ENCODE results near the gene ETF1.

The ETF1 gene

DNA sequence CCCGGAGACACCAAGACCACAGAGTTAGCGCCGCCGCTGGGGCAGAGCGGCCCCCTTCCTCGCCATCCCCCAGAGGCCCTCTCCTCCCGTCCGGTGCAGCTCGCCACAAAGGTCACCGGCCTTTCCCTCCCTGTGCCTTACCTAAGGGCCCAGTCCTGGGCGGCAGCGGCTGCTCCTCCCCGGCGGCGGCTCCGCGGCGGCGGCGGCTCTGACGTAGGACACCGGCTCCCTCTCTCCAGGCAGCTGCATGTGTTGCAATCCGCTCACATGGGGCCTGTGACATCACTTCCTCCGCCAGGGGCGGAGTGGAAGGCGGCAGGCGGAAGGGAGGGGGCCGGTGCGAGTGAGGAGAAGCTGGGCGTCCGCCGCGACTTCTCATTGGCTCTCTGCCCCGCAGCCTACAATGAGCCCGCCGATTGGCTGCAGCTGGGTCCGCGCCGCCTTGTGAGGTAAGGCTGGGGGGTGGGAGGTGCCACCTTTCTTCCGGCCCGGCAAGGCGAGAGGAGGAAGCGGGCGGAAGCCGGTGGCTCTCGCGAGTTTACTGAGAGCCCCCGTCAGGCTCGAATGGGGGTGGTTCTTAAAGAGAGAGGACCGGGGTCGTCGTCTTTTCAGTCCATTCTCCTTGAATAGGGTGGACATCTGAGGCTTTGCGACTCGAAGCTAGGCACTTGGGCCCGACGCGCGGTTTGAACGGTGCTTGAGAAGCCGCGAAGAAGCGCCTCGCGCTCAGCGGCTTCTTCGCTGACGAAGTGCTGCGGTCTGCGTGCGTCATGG lies at the start of gene ETF1:
ETF1 (minus strand) TSS at position 281 of the 774 bp plus-strand sequence. CDS start 318 bp downstream, outside the sequence.
- Mint-ChIP-seq H3K36me3 (peaks cover 16% of the 10 kb centered on the region), H3K27me3 (no peaks in the 10 kb centered on the region)

DNA sequence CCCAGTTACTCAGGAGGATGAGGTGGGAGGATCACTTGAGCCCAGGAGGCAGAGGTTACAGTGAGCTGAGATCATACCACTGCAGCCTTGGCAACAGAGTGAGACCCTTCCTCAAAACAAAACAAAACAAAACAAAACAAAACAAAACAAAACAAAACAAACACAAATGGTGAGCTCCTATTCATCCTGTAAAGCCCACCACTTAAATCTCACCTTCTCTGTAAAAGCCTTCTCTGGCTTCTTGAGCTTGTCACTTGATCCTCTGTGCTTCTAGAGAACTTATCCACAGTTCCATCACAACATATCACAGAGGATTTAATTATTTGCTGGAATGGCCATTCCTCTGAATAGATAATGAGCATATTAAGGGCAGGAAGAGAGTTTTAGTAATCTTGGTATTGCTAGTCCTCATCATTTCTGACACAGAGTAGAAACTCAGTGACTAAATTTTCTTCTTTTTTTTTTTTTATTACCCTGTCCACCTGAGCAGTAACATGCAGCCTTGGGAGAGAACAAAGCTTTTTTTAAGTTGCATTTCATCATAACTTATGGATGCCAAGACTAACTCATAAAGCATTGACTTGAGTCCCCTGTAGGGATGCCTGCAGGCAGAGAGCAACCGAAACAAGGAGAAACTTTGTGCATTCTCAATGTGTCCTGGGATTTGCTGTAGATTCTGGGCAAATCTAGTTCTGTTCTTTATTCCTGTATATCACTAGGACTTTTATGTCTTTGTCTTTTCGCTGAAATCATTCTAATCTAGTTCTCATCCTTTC lies 45.2 kb upstream of the ETF1 start:
- Mint-ChIP-seq H3K27ac (no peak overlapping the region), H3K27me3 (peaks cover 2% of the 10 kb centered on the region), H3K4me3 (no peak overlapping the region), H3K4me1 (no peaks in the 10 kb centered on the region), H3K9me3 (no peaks in the 10 kb centered on the region), H3K36me3 (no peaks in the 10 kb centered on the region)

More for the DNA sequence above, at the start of gene ETF1:
- Mint-ChIP-seq H3K4me3 (peak within 1 kb of the TSS; percentile 100), H3K9me3 (no peaks in the 10 kb centered on the region), H3K4me1 (peaks cover 78% of the 10 kb centered on the region), H3K27ac (peak within 1 kb of the TSS; percentile 100)

DNA sequence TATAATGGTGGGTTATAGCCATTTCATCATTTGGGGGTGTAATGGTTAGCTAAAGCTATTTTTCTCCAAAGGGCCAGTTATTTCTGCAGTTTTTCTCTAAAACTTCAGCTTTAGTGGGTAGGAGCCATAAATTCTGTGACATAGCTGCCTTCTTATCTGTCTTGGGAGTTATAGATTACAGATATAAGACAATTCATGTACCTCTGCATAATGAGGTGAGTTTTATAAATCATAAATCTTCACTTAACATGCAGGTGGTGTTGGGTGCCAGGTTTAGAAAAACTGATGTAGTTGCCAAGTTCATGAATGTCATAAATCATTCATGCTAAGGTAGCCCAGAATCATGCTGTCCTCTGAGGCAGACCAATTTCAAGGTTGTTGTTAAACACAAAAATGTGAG lies 42.1 kb upstream of the ETF1 start:
- H3K4me3 Mint-ChIP-seq = no peak overlapping the region
- no peak overlapping the region for H3K27ac Mint-ChIP-seq
- H3K27me3 Mint-ChIP-seq = no peaks in the 10 kb centered on the region
- no peaks in the 10 kb centered on the region for H3K36me3 Mint-ChIP-seq
- H3K4me1 Mint-ChIP-seq = no peaks in the 10 kb centered on the region
- H3K9me3 Mint-ChIP-seq = no peaks in the 10 kb centered on the region

DNA sequence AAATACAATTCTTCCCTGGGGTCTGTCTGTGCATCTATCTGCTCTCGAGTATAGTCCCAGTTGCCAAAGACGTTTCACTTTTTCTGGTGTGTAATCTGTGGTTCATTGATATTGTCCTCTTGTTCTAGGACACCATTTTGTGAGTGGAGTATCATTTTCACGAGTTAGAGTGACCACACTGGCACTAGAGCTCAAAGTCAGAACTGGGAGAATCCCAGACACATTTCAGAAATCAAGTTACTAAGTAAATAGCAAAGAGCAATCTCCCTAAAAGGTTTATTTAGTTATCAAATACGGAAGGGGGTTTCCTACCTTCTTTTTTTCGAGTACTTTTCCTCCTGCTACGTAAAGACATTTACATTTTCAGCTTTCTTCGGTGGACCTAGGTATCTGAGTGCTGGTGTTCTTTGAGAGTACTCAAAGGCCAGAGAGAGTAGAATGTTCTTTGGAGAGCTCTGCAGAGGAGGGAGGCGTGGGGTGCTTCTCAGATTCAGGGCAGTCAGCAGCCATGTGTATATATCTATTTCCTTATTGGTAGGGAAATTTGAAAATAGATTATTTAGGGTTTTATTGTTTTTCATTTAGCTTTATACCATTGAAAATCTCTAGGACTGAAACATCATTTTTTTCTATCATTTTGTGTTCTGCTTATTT lies 41.1 kb upstream of the ETF1 start:
- H3K9me3 Mint-ChIP-seq = no peaks in the 10 kb centered on the region
- no peak overlapping the region for H3K4me3 Mint-ChIP-seq
- peaks cover 3% of the 10 kb centered on the region for H3K4me1 Mint-ChIP-seq
- no peaks in the 10 kb centered on the region for H3K27me3 Mint-ChIP-seq
- no peaks in the 10 kb centered on the region for H3K36me3 Mint-ChIP-seq
- H3K27ac Mint-ChIP-seq = no peak overlapping the region

DNA sequence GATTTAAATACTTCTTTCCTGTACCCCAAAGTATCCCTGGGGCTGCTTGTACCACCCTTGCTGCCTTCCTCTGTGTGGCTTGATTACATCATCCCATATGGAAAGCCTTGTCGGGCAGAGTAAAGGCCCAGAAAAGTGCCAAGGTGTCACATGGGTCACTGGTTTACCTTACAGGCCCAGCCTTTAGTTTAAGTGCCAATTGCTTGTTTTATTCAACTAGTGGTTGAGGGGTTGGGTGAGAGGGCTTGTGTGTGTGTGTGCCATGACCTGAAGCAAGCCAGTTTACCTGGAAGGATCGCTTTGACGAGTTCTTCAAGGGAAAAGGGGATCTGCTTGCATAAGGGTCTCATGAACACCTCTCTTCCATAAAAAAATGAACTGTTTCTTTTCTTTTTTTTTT lies 39.9 kb upstream of the ETF1 start:
- Mint-ChIP-seq H3K27ac (no peak overlapping the region), H3K27me3 (no peaks in the 10 kb centered on the region), H3K9me3 (no peaks in the 10 kb centered on the region), H3K36me3 (no peaks in the 10 kb centered on the region), H3K4me1 (peaks cover 3% of the 10 kb centered on the region), H3K4me3 (no peak overlapping the region)

DNA sequence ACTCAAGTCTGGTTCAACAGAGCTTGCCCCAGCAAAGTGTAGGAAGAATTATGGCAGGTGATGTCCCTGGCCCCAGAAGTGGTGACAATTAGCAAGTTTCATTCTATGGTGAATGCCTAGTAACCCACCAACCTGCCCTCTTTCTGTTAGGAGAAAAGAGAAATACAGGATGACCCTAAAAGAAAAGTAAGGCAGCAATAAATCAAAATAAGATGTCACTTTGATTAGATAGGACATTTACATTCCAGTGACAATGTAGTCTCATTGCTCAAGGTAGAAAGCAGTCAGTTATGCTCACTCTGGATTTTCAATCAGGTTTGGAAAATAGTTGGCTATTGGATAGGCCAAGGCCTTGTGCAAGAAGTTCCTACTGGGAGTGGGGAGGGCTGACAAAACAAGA lies 37.7 kb upstream of the ETF1 start:
- Mint-ChIP-seq H3K36me3 (peaks cover 2% of the 10 kb centered on the region), H3K4me1 (peaks cover 6% of the 10 kb centered on the region), H3K9me3 (no peaks in the 10 kb centered on the region), H3K27me3 (no peaks in the 10 kb centered on the region), H3K27ac (no peak overlapping the region), H3K4me3 (no peak overlapping the region)

DNA sequence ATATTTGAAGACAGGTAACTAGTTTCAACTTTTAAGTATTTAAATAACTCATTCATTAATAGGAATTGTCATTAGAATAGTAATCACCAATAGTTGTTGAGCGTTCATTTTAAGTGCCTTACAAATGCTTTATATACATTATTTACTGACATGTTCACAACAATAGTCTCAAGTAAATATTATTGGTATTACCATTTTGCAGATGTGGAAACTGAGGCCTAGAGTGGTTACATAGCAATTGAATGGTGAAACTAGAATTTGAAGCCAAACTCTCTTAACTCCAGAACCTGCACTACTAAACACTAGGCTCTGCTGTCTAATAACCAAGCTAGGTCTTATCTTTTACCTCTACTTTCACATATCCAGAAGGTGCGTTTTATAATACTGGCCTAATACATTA lies 37.0 kb upstream of the ETF1 start:
- Mint-ChIP-seq H3K4me3 (no peak overlapping the region), H3K9me3 (no peaks in the 10 kb centered on the region), H3K4me1 (peaks cover 11% of the 10 kb centered on the region), H3K36me3 (peaks cover 2% of the 10 kb centered on the region), H3K27ac (no peak overlapping the region), H3K27me3 (no peaks in the 10 kb centered on the region)

DNA sequence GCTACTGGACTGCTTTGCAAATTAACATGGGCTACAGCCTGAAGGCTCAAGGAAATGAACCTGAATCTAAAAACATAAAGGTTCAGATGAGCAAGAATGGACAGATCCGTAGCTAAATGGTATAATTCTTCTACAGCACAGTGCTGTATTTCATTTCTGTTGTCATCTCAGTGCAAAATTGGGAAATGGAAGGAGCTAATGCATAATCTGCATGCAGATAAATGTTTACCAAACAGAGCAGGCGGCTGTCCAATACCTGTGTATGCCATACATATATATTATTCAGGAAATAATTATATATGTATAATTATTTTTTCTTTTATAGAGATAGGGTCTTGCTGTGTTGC lies 36.5 kb upstream of the ETF1 start:
- no peaks in the 10 kb centered on the region for H3K9me3 Mint-ChIP-seq
- H3K27me3 Mint-ChIP-seq = no peaks in the 10 kb centered on the region
- H3K4me3 Mint-ChIP-seq = no peak overlapping the region
- no peak overlapping the region for H3K27ac Mint-ChIP-seq
- peaks cover 14% of the 10 kb centered on the region for H3K4me1 Mint-ChIP-seq
- peaks cover 6% of the 10 kb centered on the region for H3K36me3 Mint-ChIP-seq

DNA sequence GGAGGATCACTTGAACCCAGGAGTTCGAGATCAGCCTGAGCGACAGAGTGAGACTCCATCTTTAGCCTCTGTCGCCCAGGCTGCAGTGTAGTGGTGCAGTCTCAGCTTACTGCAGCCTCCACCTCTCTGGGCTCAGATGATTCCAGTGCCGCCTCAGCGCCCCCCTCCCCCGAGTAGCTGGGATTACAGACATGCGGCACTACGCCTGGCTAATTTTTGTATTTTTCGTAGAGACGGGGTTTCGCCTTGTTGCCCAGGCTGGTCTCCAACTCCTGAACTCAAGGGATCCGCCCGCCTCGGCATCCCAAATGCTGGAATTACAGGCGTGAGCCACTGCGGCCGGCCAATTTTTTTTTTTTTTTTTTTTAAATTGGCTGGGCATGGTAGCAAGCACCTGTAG lies 34.4 kb upstream of the ETF1 start:
- no peaks in the 10 kb centered on the region for H3K9me3 Mint-ChIP-seq
- no peak overlapping the region for H3K4me3 Mint-ChIP-seq
- H3K27ac Mint-ChIP-seq = no peak overlapping the region
- peaks cover 23% of the 10 kb centered on the region for H3K4me1 Mint-ChIP-seq
- H3K27me3 Mint-ChIP-seq = no peaks in the 10 kb centered on the region
- peaks cover 14% of the 10 kb centered on the region for H3K36me3 Mint-ChIP-seq

DNA sequence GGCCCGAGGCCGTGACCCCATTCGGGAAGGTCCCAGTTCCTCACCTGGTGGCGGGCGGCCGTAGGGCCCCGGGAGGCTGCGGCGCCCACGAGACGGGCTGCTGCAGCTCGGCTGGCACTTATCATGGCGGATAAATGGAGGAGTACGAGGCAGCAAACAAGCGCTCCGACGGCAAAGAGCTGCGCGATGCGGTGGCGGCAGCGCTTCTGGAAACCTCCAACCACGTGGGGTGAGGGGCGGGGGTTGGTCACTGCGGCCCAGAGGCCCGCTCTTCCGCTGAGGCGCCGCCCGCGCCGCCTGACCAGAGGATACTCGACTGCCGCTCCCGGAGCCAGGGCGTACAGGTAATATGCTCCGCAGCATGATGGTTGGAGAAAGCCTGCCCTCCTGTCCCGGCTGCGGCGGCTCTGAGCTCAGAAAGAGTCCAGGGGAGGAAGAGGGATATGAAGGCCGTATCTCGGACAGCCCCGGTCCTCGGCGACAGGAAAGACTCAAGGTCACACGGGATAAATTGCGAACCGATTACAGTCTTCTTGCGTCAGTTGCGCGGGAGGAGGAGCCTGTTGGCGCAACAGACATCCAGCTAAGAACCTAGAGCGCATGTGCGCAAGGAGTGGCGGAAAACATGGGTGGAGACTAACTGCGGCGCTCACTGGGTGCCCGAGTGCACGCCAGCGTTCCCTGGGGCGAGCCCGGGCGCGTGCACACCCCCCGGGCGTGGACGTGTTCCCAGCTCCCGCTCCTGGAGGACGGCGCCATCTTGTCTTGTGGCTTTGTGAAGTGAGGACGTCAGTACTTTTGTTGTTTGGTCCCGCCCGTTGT lies 32.4 kb upstream of the ETF1 start, which contains the start of gene HSPA9:
HSPA9 (minus strand) TSS at position 208 of the 822 bp plus-strand sequence; CDS start at position 125, 83 bp downstream.
- H3K4me1 Mint-ChIP-seq = peaks cover 35% of the 10 kb centered on the region

DNA sequence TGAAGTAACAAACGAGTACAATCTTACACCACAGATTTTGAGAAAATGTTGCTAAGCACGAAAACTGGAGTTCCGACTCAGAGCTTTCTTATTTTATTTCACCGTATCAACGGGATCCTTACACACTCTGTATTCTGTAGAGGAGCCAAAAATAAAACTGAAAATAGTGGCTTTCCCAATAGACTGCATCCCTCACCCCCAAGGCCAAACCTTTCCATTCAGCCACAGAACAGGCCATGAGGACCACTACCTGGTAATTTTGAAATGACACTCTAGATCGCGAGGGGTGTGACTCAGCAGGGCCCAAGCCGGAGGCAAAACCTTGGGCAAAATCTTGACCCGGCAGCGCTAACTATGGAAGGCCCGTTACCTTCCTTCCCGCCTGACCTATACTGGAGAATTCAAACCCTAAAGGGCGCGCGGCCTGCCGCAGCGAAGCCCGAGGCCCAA lies 31.7 kb upstream of the ETF1 start:
- H3K36me3 Mint-ChIP-seq = peaks cover 17% of the 10 kb centered on the region
- H3K9me3 Mint-ChIP-seq = no peaks in the 10 kb centered on the region
- peak overlapping the region; percentile 100 for H3K27ac Mint-ChIP-seq
- H3K27me3 Mint-ChIP-seq = no peaks in the 10 kb centered on the region
- peak overlapping the region; percentile 97 for H3K4me3 Mint-ChIP-seq
- H3K4me1 Mint-ChIP-seq = peaks cover 41% of the 10 kb centered on the region

More for the DNA sequence above, 32.4 kb upstream of the ETF1 start, which contains the start of gene HSPA9:
- Mint-ChIP-seq H3K4me3 (peak within 1 kb of the TSS; percentile 97), H3K27me3 (no peaks in the 10 kb centered on the region), H3K27ac (peak within 1 kb of the TSS; percentile 100), H3K36me3 (peaks cover 14% of the 10 kb centered on the region), H3K9me3 (no peaks in the 10 kb centered on the region)

DNA sequence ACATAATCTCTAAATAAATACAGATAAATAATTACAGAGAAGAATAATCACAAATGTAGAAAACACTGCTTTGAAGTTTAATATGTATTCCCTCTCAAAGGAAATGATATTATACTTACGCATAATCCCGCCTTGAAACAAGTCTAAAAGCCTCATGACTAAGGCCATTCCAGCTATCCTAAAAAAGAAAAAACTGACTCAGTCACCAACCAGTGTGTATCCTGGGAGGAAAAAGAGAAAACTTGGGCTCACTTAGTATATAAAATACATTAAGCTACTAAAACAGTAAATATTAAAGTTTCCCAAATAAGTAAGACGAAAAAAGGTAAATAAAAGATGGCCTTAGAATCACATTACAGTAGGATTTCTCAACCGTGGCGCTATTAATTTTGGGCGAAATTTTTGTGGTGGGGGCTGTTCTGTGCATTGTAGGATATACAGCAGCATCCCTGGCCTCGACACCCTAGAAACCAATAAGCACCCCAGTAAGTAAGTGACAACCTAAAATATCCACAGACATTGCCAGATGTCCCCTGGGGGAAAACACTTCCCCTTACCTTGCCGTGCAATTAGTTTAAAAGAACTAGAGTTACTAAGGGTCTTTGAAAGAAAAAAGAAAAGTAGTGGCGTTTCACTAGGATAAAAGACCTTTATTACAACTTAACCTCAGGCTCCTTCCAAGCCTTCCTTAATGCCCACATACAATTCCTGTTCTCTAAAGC lies 31.1 kb upstream of the ETF1 start:
- no peaks in the 10 kb centered on the region for H3K27me3 Mint-ChIP-seq
- peaks cover 18% of the 10 kb centered on the region for H3K36me3 Mint-ChIP-seq
- H3K9me3 Mint-ChIP-seq = no peaks in the 10 kb centered on the region
- peak overlapping the region; percentile 97 for H3K4me3 Mint-ChIP-seq
- H3K27ac Mint-ChIP-seq = peak overlapping the region; percentile 100
- H3K4me1 Mint-ChIP-seq = peaks cover 42% of the 10 kb centered on the region

DNA sequence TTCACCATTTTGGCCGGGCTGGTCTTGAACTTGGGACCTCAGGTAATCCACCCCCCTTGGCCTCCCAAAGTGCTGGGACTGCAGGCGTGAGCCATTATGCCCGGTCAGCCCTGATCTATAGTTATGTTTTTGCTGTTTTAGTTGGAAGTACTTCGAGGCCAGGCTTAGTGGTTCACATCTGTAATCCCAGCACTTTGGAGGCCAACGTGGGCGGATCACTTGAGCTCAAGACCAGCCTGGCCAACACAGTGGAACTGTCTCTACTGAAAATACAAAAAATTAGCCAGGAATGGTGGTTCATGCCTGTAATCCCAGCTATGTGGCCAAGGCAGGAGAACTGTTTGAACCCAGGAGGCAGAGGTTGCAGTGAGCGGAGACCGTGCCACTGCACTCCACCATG lies 30.2 kb upstream of the ETF1 start:
- Mint-ChIP-seq H3K36me3 (peaks cover 26% of the 10 kb centered on the region), H3K9me3 (no peaks in the 10 kb centered on the region), H3K4me1 (peaks cover 51% of the 10 kb centered on the region), H3K4me3 (peak overlapping the region; percentile 97), H3K27me3 (no peaks in the 10 kb centered on the region), H3K27ac (no peak overlapping the region)

DNA sequence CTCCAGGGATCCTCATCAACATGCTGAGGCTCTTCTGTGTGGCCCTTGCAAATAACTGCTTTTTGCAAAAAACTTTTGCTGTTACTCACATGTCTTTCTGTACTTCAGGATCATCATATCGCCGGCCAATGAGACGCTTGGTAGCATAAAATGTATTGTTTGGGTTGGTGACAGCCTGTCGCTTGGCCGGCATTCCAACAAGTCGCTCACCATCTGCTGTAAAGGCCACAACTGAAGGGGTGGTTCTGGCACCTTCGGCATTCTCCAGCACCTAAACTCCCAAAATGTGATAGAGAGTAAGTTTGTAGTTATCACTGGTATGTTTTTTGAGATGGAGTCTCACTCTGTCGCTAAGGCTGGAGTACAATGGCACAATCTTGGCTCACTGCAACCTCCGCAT lies 27.8 kb upstream of the ETF1 start:
- Mint-ChIP-seq H3K4me1 (peaks cover 67% of the 10 kb centered on the region), H3K27ac (peak overlapping the region; percentile 55), H3K36me3 (peaks cover 39% of the 10 kb centered on the region)

More for the DNA sequence above, 27.8 kb upstream of the ETF1 start:
- Mint-ChIP-seq H3K4me3 (peak overlapping the region; percentile 49), H3K27me3 (no peaks in the 10 kb centered on the region), H3K9me3 (no peaks in the 10 kb centered on the region)

All from activated naive CD4-positive, alpha-beta T cell treated with anti-CD3 and anti-CD28 coated beads, Interleukin-2, amount 50 U/mL, for 24 hours (primary cell).